HepG2 (cell line): ENCODE data around the gene TOE1. TPM values are rescaled to one million over a fixed set of nuclear protein-coding genes. Genes with fewer than 3 reads are reported as not detected.

Experiments
- ATAC-seq: fragments of 200-7000 bp; cut with Tn5 transposase; 3 replicates; pipeline ENCODE4 v1.9.1; 2020; ENCODE audit warnings: mild to moderate bottlenecking, moderate library complexity
- BruUV-seq: library from RNA; stranded (reverse); fragments of 400-500 nt; replicated peaks from 2 replicates; lab custom pipeline; 2021; lab: Mats Ljungman, UMichigan
- CTCF ChIA-PET: fragments of 300-600 bp; formaldehyde crosslinking; extraction: SDS; loops from one replicate; lab custom pipeline; 2021; ENCODE audit warnings: low total read pairs, inconsistent platforms, low intra/inter-chr PET ratio; lab: Yijun Ruan, JAX
- POLR2A ChIA-PET: fragments of 350-600 bp; sonication (Branson Sonifier 250); formaldehyde crosslinking; loops from one replicate; lab custom pipeline; 2020; ENCODE audit warnings: antibody characterized with exemption, inconsistent platforms; lab: Yijun Ruan, JAX
- DNase-seq: peaks from one replicate; pipeline ENCODE4 v3.0.0-alpha.2; 2015; ENCODE audit warnings: low spot score
- FAIRE-seq: peaks from 3 replicates; lab custom pipeline; 2011; peaks lifted over from hg19 to GRCh38; lab: Jason Lieb, UNC
- H2AFZ ChIP-seq: one replicate; pipeline ENCODE4 v1.6.1; 2011; ENCODE audit warnings: low read length, inconsistent platforms
- H3K27ac ChIP-seq: fragments of 300-600 bp; 3 replicates; pipeline ENCODE4 v1.8.0; 2011; ENCODE audit warnings: mixed run types, mild to moderate bottlenecking, mixed read lengths, low read length, inconsistent platforms; ENCODE audit not compliant: insufficient read depth; ENCODE audit errors: extremely low read length
- H3K27me3 ChIP-seq, 2 experiments: fragments of 200-600 bp in 1 of 2; 2 replicates in 1 of 2; 3 replicates in 1 of 2; pipeline versions ENCODE4 v1.6.0 to v1.8.0; 2011; ENCODE audit warnings: low read length in 2 of 2, mild to moderate bottlenecking in 2 of 2, moderate library complexity in 2 of 2, inconsistent platforms in 1 of 2; ENCODE audit not compliant: insufficient read depth in 2 of 2, control insufficient read depth in 1 of 2
- H3K36me3 ChIP-seq, 2 experiments: fragments of 200-600 bp in 1 of 2; replicated peaks in 1 of 2; 2 replicates in 1 of 2; 3 replicates in 1 of 2; pipeline versions ENCODE4 v1.5.1 to v1.8.0; 2011; ENCODE audit warnings: low read length in 2 of 2, inconsistent platforms in 1 of 2; ENCODE audit not compliant: insufficient read depth in 2 of 2, control insufficient read depth in 1 of 2
- H3K4me1 ChIP-seq: 2 replicates; pipeline ENCODE4 v1.5.1; 2012; ENCODE audit warnings: low read length, inconsistent platforms; ENCODE audit not compliant: insufficient read depth
- H3K4me2 ChIP-seq: 2 replicates; pipeline ENCODE4 v1.6.0; 2011; ENCODE audit warnings: low read depth, low read length, inconsistent platforms
- H3K4me3 ChIP-seq, 3 experiments: fragments of 200-600 bp in 1 of 3; sonication (generic), shearing (Covaris generic) in 1 of 3; replicated peaks in 1 of 3; 2 replicates each; pipeline ENCODE4 v1.5.1; 2011 to 2016; ENCODE audit warnings: low read length in 3 of 3, inconsistent platforms in 2 of 3, low read depth in 2 of 3, mild to moderate bottlenecking in 2 of 3, control low read depth in 1 of 3, mixed read lengths in 1 of 3; ENCODE audit not compliant: insufficient read depth in 1 of 3
- H3K79me2 ChIP-seq: one replicate; pipeline ENCODE4 v1.6.1; 2011; ENCODE audit warnings: low read length, inconsistent platforms; ENCODE audit not compliant: insufficient read depth
- H3K9ac ChIP-seq: 2 replicates; pipeline ENCODE4 v1.6.0; 2011; ENCODE audit warnings: mild to moderate bottlenecking, low read depth, low read length, inconsistent platforms; ENCODE audit not compliant: insufficient read depth
- H3K9me3 ChIP-seq: 2 replicates; pipeline ENCODE4 v1.5.1; 2012; ENCODE audit warnings: mild to moderate bottlenecking, low read length
- H4K20me1 ChIP-seq: 2 replicates; pipeline ENCODE4 v1.6.0; 2011; ENCODE audit warnings: inconsistent platforms, mild to moderate bottlenecking, low read length, moderate library complexity; ENCODE audit not compliant: insufficient read depth
- ETV5 ChIP-seq: IDR thresholded peaks from 2 replicates; pipeline ENCODE4 v1.6.1; 2018; ENCODE audit warnings: missing biosample characterization, missing genetic modification reagents, inconsistent platforms, borderline replicate concordance
- MEF2D ChIP-seq: sonication (generic); formaldehyde crosslinking; IDR thresholded peaks from 2 replicates; pipeline ENCODE4 v1.5.1; 2020; ENCODE audit warnings: mild to moderate bottlenecking, missing genetic modification reagents
- PAXIP1 ChIP-seq: sonication (generic); formaldehyde crosslinking; conservative IDR thresholded peaks from 2 replicates; pipeline ENCODE4 v1.4.0; 2020; ENCODE audit warnings: mild to moderate bottlenecking, missing genetic modification reagents, moderate library complexity
- PRDM15 ChIP-seq: sonication (generic); formaldehyde crosslinking; IDR thresholded peaks from 2 replicates; pipeline ENCODE4 v1.4.0; 2020; ENCODE audit warnings: missing genetic modification reagents
- RNF2 ChIP-seq: fragments of 450-650 bp; conservative IDR thresholded peaks from 2 replicates; pipeline ENCODE4 v1.6.1; 2016; ENCODE audit warnings: low read depth
- RNF219 ChIP-seq: sonication (generic); formaldehyde crosslinking; IDR thresholded peaks from 2 replicates; pipeline ENCODE4 v1.5.0; 2020; ENCODE audit warnings: mild to moderate bottlenecking, missing genetic modification reagents
- THRA ChIP-seq: sonication (generic); formaldehyde crosslinking; IDR thresholded peaks from 2 replicates; pipeline ENCODE4 v1.4.0; 2020; ENCODE audit warnings: missing genetic modification reagents, borderline replicate concordance
- ZNF263 ChIP-seq: sonication (generic); formaldehyde crosslinking; IDR thresholded peaks from 2 replicates; pipeline ENCODE4 v1.4.0; 2020; ENCODE audit warnings: missing genetic modification reagents
- ZNF597 ChIP-seq: sonication (generic); formaldehyde crosslinking; IDR thresholded peaks from 2 replicates; pipeline ENCODE4 v1.5.0; 2020; ENCODE audit warnings: missing genetic modification reagents
- ZNF772 ChIP-seq: sonication (generic); formaldehyde crosslinking; IDR thresholded peaks from 2 replicates; pipeline ENCODE4 v1.5.0; 2020; ENCODE audit warnings: mild to moderate bottlenecking, missing genetic modification reagents
- WGBS: methylation state at CpG from one replicate; pipeline ENCODE4 v1.1.6; 2017; ENCODE audit warnings: low lambda C conversion rate; 5-methylcytosine and 5-hydroxymethylcytosine counted together
- in situ Hi-C: cut with HindIII; loops from 2 replicates; pipeline ENCODE4 v1.10.0; 2017; ENCODE audit warnings: low pct_unique_long_range_greater_than_20kb; ENCODE audit not compliant: extremely low pct_ligation_motif_present
- intact Hi-C: fragments of 100-400 bp; cut with micrococcal nuclease; formaldehyde crosslinking; loops from one replicate; pipeline ENCODE4 v1.10.0; 2022; ENCODE audit not compliant: unreplicated experiment
- polyA plus RNA-seq, 8 experiments: library from polyadenylated mRNA; depleted of rRNA in 3 of 8; stranded (reverse) in 7 of 8; unstranded in 1 of 8; fragments of >200 nt; fragmentation: Illumina TruSeq in 4 of 8; extraction: Trizol in 4 of 8; gene quantifications; 2 replicates each; pipeline versions ENCODE4 v1.2.1 to v1.2.3, GENCODE V29; 2011 to 2016; ENCODE audit warnings: low read depth in 4 of 8, missing spikeins in 1 of 8, mixed read lengths in 1 of 8; ENCODE audit not compliant: insufficient read depth in 1 of 8
- total RNA-seq, 5 experiments: library from RNA; depleted of rRNA; stranded (reverse); fragments of >200 nt; fragmentation: Illumina TruSeq; extraction: Trizol; gene quantifications; 2 replicates each; pipeline ENCODE4 v1.2.3, GENCODE V29; 2016; ENCODE audit warnings: low read depth in 1 of 5

TOE1 gene
- total and polyA plus RNA-seq, 2 of the 13 experiments (the other 11 are each of a cell fraction or from before 2014, with no cell fraction given), result 14.1 to 19.0 TPM

GRCh38 chr1:45351508-45351907, 11.5 kb downstream of the TOE1 start:
- intact Hi-C loops (no loop called here), in situ Hi-C loops (loop anchor here (25.0 kb wide), 1 partner anchor 236 kb away; the partner anchor contains the start of gene NASP)
- Histone ChIP-seq H3K79me2 (no peaks in the 10 kb centered on the region), H3K27me3 (no peaks in the 10 kb centered on the region), H2AFZ (no peak overlapping the region), H3K9me3 (no peaks in the 10 kb centered on the region), H3K4me3 (no peak overlapping the region), H3K4me1 (peaks cover 28% of the 10 kb centered on the region), H3K27ac (no peak overlapping the region), H3K9ac (no peak overlapping the region), H4K20me1 (no peaks in the 10 kb centered on the region), H3K4me2 (no peak overlapping the region), H3K36me3 (no peaks in the 10 kb centered on the region; a peak in 2 of 5 replicates)
- ChIA-PET CTCF (no interaction called here), POLR2A (interaction anchor here (1.6 to 4.9 kb wide), 3 partner anchors 12 to 170 kb away, joined by 3 to 49 read pairs (median 4); partner anchors contain the start of genes CCDC163, MMACHC, MUTYH and PRDX1)
- no TSS peak for BruUV-seq
- ATAC-seq (0 out of 3 replicates have a peak, but pooled peaks have one; percentile 7), DNase-seq (no peak), FAIRE-seq (no peak)
- WGBS, result 39% methylated on average over 5 of the region's 5 CpGs
- TF ChIP-seq RNF219 (CRISPR knock-in tag) (no peak), PRDM15 (peak; percentile 73), THRA (CRISPR knock-in tag) (no peak), MEF2D (no peak), ZNF772 (no peak), ETV5 (CRISPR knock-in tag) (no peak), ZNF263 (CRISPR knock-in tag) (peak; percentile 92), ZNF597 (CRISPR knock-in tag) (no peak), RNF2 (no peak), PAXIP1 (CRISPR knock-in tag) (0 out of 2 replicates have a peak, but pooled peaks have one; percentile 13)
